Suprapubic skin (tissue), 4 donors: ENCODE results near the gene USP38. TPM values are rescaled to one million over a fixed set of nuclear protein-coding genes. Genes with fewer than 3 reads are reported as not detected.
A peak's percentile ranks its signal among the peaks of the same experiment; 100 is the strongest.

Experiments
- DNase-seq, 2 donors: peaks; one replicate each; pipeline ENCODE4 v3.0.0-alpha.2; 2019; ENCODE audit warnings: low spot score in 2 of 2
- H3K27ac ChIP-seq: fragments of 200-600 bp; sonication (generic); one replicate; pipeline ENCODE4 v1.5.1; 2019
- H3K27me3 ChIP-seq: fragments of 200-600 bp; sonication (generic); one replicate; pipeline ENCODE4 v1.5.1; 2019
- H3K36me3 ChIP-seq: fragments of 200-600 bp; sonication (generic); one replicate; pipeline ENCODE4 v1.5.1; 2019
- H3K4me1 ChIP-seq: fragments of 200-600 bp; sonication (generic); one replicate; pipeline ENCODE4 v1.5.1; 2019
- H3K4me3 ChIP-seq: fragments of 200-600 bp; sonication (generic); one replicate; pipeline ENCODE4 v1.5.1; 2019; ENCODE audit warnings: mild to moderate bottlenecking
- H3K9me3 ChIP-seq: fragments of 200-600 bp; sonication (generic); one replicate; pipeline ENCODE4 v1.5.1; 2019
- EP300 ChIP-seq: sonication (generic); formaldehyde crosslinking; IDR thresholded peaks from one replicate; pipeline ENCODE4 v1.6.1; 2017; ENCODE audit warnings: antibody characterized with exemption
- POLR2A ChIP-seq, 2 donors: fragments of 450-650 bp; IDR thresholded peaks; one replicate each; pipeline ENCODE4 v1.6.1; 2017; ENCODE audit warnings: antibody characterized with exemption in 2 of 2, mild to moderate bottlenecking in 2 of 2, moderate library complexity in 2 of 2
- POLR2AphosphoS5 ChIP-seq, 3 donors: sonication (generic); formaldehyde crosslinking; IDR thresholded peaks; one replicate each; pipeline ENCODE4 v1.6.1; 2017; ENCODE audit warnings: antibody characterized with exemption in 3 of 3
- WGBS: methylation state at CpG from one replicate; pipeline ENCODE4 v1.1.5; 2018; 5-methylcytosine and 5-hydroxymethylcytosine counted together
- total RNA-seq, 4 donors: library from RNA; depleted of rRNA; stranded (reverse); fragments of >200 nt; gene quantifications; one replicate each; pipeline ENCODE4 v1.1.0, GENCODE V29; 2016
- TF ChIP-seq, protein P1 (sequence below), 2 donors: fragments of 200-600 bp in 1 of 2; fragments of 450-650 bp in 1 of 2; sonication (generic) in 1 of 2; IDR thresholded peaks; one replicate each; pipeline ENCODE4 v1.5.1; 2016 to 2019; ENCODE audit warnings: antibody characterized with exemption in 2 of 2, mild to moderate bottlenecking in 1 of 2, moderate library complexity in 1 of 2

Gene USP38
- total RNA-seq, 4 donors from 2014 or later = 17.9 to 32.0 (median 23.8) TPM

GRCh38 chr4:143185253-143186107 is 763 bp downstream of the USP38 start:
- Histone ChIP-seq H3K4me3 (peak overlapping the region; percentile 69), H3K27me3 (no peaks in the 10 kb centered on the region), H3K4me1 (peaks cover 65% of the 10 kb centered on the region), H3K9me3 (no peaks in the 10 kb centered on the region), H3K36me3 (peaks cover 7% of the 10 kb centered on the region), H3K27ac (peak overlapping the region; percentile 95)
- under 1% methylated on average over 17 of the region's 50 CpGs for WGBS
- TF ChIP-seq, protein P1, sequence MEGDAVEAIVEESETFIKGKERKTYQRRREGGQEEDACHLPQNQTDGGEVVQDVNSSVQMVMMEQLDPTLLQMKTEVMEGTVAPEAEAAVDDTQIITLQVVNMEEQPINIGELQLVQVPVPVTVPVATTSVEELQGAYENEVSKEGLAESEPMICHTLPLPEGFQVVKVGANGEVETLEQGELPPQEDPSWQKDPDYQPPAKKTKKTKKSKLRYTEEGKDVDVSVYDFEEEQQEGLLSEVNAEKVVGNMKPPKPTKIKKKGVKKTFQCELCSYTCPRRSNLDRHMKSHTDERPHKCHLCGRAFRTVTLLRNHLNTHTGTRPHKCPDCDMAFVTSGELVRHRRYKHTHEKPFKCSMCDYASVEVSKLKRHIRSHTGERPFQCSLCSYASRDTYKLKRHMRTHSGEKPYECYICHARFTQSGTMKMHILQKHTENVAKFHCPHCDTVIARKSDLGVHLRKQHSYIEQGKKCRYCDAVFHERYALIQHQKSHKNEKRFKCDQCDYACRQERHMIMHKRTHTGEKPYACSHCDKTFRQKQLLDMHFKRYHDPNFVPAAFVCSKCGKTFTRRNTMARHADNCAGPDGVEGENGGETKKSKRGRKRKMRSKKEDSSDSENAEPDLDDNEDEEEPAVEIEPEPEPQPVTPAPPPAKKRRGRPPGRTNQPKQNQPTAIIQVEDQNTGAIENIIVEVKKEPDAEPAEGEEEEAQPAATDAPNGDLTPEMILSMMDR (IDR thresholded peaks at IDR 0.05) = no peak
- TF ChIP-seq EP300 (no peak), POLR2A (IDR thresholded peaks at IDR 0.05) (no peak), POLR2AphosphoS5 (IDR thresholded peaks at IDR 0.05) (no peak)
- DNase-seq = peak; percentile 69 to 79

- Histone ChIP-seq H3K9me3 (no peaks in the 10 kb centered on the region), H3K27ac (peak overlapping the region; percentile 95), H3K36me3 (peaks cover 15% of the 10 kb centered on the region), H3K4me1 (peaks cover 65% of the 10 kb centered on the region), H3K27me3 (no peaks in the 10 kb centered on the region), H3K4me3 (peak overlapping the region; percentile 69)
- DNase-seq = no peak
- TF ChIP-seq EP300 (no peak), POLR2AphosphoS5 (IDR thresholded peaks at IDR 0.05) (no peak), POLR2A (IDR thresholded peaks at IDR 0.05) (no peak)
- TF ChIP-seq, protein P1 (IDR thresholded peaks at IDR 0.05) = no peak
- WGBS = 5% methylated on average over 6 of the region's 6 CpGs
Observed at GRCh38 chr4:143186212-143186611, 1.5 kb downstream of the USP38 start.

DNA sequence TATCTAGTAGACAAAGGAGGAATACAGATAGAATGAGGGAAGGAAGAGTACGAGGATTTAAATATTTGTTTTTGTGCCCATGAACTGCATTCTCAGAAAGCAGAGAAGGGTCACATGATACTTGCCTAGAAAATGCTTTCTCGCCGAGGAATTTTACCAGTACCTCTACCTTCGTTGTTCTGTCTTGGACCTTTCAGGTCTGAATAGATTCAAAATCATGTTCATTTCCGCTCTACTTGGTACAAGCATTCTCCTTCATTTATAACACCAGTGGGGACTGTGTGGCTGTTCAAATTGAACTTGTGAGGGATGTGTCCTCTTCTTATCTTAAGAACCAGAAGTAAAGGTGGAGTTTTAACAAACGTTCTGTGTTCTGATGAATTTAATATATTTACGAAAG is 1.9 kb downstream of the USP38 start:
- no peak for DNase-seq
- peaks cover 17% of the 10 kb centered on the region for H3K36me3 ChIP-seq
- TF ChIP-seq POLR2AphosphoS5 (IDR thresholded peaks at IDR 0.05) = no peak
- TF ChIP-seq, protein P1 (IDR thresholded peaks at IDR 0.05) = no peak
- no peak for TF ChIP-seq POLR2A (IDR thresholded peaks at IDR 0.05)
- no peak for TF ChIP-seq EP300
- WGBS = 6% methylated on average over 7 of the region's 7 CpGs
- peak overlapping the region; percentile 69 for H3K4me3 ChIP-seq
- H3K4me1 ChIP-seq = peaks cover 65% of the 10 kb centered on the region
- H3K27me3 ChIP-seq = no peaks in the 10 kb centered on the region
- no peak overlapping the region for H3K27ac ChIP-seq
- H3K9me3 ChIP-seq = no peaks in the 10 kb centered on the region

DNA sequence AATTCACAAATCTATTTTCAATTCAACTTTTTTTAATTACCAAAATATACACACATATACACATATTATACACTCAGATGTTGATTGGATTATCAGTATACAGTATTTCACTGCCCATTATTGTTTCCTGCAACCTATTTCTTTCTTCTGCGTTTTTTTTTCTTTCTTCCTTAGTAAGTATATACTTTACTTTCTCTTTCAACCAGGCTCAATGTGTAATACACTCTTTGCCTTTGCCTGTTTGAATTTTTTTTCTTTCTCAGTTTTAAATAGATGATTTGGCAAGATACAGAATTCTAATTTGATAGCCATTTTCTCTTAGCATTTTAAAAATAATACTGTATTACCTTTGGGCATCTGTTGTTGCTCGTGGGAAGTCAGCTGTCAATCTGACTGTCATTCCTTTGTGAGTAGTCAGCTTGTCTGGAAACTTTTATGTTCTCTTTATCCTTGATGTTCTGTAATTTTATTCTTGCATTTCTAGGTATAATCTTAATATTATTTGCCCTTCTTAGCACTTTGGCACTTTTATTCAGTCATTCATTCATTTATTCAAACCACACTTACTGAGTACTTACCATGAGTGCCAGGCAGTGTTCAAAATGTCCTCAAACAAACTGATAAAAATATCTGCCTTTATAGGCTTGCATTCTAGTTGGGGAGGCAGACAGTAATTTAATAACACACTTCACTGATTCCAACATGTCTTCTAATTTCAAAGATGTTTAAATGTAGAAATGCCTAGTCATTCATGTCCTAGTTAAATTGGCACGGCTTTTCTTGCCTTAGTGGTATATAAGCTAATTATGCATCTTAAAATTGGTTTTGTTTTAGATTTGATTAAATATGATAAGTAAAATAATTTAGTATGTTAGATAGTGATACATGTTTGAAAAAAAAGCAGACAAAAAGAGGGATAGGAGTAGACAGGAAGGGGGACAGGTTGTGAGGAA is 3.7 kb downstream of the USP38 start:
- DNase-seq = no peak
- WGBS = 31% methylated on average over 3 of the region's 3 CpGs
- H3K4me1 ChIP-seq = peaks cover 55% of the 10 kb centered on the region
- TF ChIP-seq POLR2A (IDR thresholded peaks at IDR 0.05) (no peak), EP300 (no peak), POLR2AphosphoS5 (IDR thresholded peaks at IDR 0.05) (no peak)
- TF ChIP-seq, protein P1 (IDR thresholded peaks at IDR 0.05) = no peak
- peaks cover 33% of the 10 kb centered on the region for H3K36me3 ChIP-seq
- no peaks in the 10 kb centered on the region for H3K27me3 ChIP-seq
- H3K27ac ChIP-seq = no peak overlapping the region
- H3K4me3 ChIP-seq = peak overlapping the region; percentile 69
- H3K9me3 ChIP-seq = no peaks in the 10 kb centered on the region
